ENCODE data around the gene LAMA2. TPM values are rescaled to one million over a fixed set of nuclear protein-coding genes. Genes with fewer than 3 reads are reported as not detected.

Gene LAMA2
- total and polyA plus RNA-seq, 2 of the 8 experiments (the other 6 are each of a cell fraction or from before 2014, with no cell fraction given), result 1.3 to 3.8 TPM

- H2BK20ac ChIP-seq (ENCODE audit: low read length), result no peak overlapping the region
- H3K36me3 ChIP-seq (ENCODE audit: control insufficient read depth in 2 of 4, insufficient read depth in 4 of 4, low read length in 3 of 4), result no peaks in the 10 kb centered on the region
- H3K56ac ChIP-seq (replicated peaks; ENCODE audit: insufficient read length, low read depth, low read length), result no peak overlapping the region
- H3K9me3 ChIP-seq (ENCODE audit: insufficient read depth in 2 of 2, low read depth in 1 of 2, low read length in 1 of 2), result no peaks in the 10 kb centered on the region
- H3K79me2 ChIP-seq (ENCODE audit: control insufficient read depth in 1 of 2, insufficient read depth in 2 of 2, low read length in 2 of 2), result no peaks in the 10 kb centered on the region
- H4K20me1 ChIP-seq (replicated peaks in 1 of 2; ENCODE audit: control insufficient read depth in 1 of 2, insufficient read depth in 2 of 2, low read length in 2 of 2), result no peaks in the 10 kb centered on the region
- no peak overlapping the region for H3K14ac ChIP-seq (ENCODE audit: insufficient read length)
- no peak overlapping the region for H2BK120ac ChIP-seq (replicated peaks; ENCODE audit: low read depth, low read length)
- no peak overlapping the region for H3K4me2 ChIP-seq (ENCODE audit: insufficient read depth in 1 of 2, low read depth in 2 of 2, low read length in 2 of 2)
- no peak overlapping the region for H4K8ac ChIP-seq (ENCODE audit: extremely low read depth, insufficient read depth, low read length)
- no peak overlapping the region for H4K91ac ChIP-seq (replicated peaks; ENCODE audit: insufficient read length, low read length)
- FAIRE-seq (peak; percentile 78), DNase-seq (ENCODE audit: low read depth in 1 of 2, low spot score in 2 of 2) (peak; percentile 5 to 54)
- H3K27me3 ChIP-seq (replicated peaks in 1 of 4; ENCODE audit: control insufficient read depth in 3 of 4, extremely low read depth in 1 of 4, insufficient read depth in 3 of 4, low read length in 3 of 4), result no peaks in the 10 kb centered on the region
- no peaks in the 10 kb centered on the region for H3K79me1 ChIP-seq (ENCODE audit: low read depth, low read length)
- H2AFZ ChIP-seq (ENCODE audit: low read length), result no peak overlapping the region
- H3K23ac ChIP-seq (ENCODE audit: insufficient read length), result no peak overlapping the region
- ChIA-PET CTCF (ENCODE audit: partially characterized antibody) (interaction anchor here (0.6 to 2.4 kb wide), 24 partner anchors 9 to 646 kb away, joined by 3 to 8 read pairs (median 3); no protein-coding TSS in a partner anchor), POLR2A (ENCODE audit: partially characterized antibody) (no interaction called here)
- H3K4me3 ChIP-seq (ENCODE audit: extremely low read depth in 1 of 4, insufficient read depth in 2 of 4, low read depth in 3 of 4, low read length in 4 of 4), result no peak overlapping the region
- H2AK5ac ChIP-seq (ENCODE audit: low read depth, low read length), result no peak overlapping the region
- H4K5ac ChIP-seq (ENCODE audit: insufficient read length, low read depth, low read length), result no peak overlapping the region
- H3K4me1 ChIP-seq (replicated peaks in 1 of 4; ENCODE audit: control insufficient read depth in 3 of 4, insufficient read depth in 4 of 4, low read length in 3 of 4), result peaks cover 0 to 2% (median 0%) of the 10 kb centered on the region in 4 experiments; a peak in 3 of 7 replicates
- H3K18ac ChIP-seq (ENCODE audit: extremely low read depth, low read length), result no peak overlapping the region
- H3K9ac ChIP-seq (replicated peaks in 1 of 4; ENCODE audit: extremely low read depth in 1 of 4, low read depth in 3 of 4, low read length in 3 of 4), result no peak overlapping the region
- WGBS, 2 experiments (ENCODE audit: extremely low coverage in 1 of 2, insufficient coverage in 1 of 2, insufficient read length in 1 of 2, insufficient replicate concordance in 2 of 2, low coverage in 1 of 2, low lambda C conversion rate in 2 of 2, missing lambda C conversion rate in 1 of 2), result 27% methylated on average over 9 of the region's 9 CpGs; no CpG with 5 or more reads in 1 of the 2 experiments
- H2BK12ac ChIP-seq (ENCODE audit: low read depth, low read length), result no peak overlapping the region
- no peaks in the 10 kb centered on the region for H3K23me2 ChIP-seq (ENCODE audit: low read depth, low read length)
- H2BK15ac ChIP-seq (ENCODE audit: low read length), result no peak overlapping the region
- no peak overlapping the region for H2BK5ac ChIP-seq (ENCODE audit: low read depth, low read length)
- H3K4ac ChIP-seq (replicated peaks; ENCODE audit: insufficient read length, low read depth, low read length), result no peak overlapping the region
- no peak overlapping the region for H3K27ac ChIP-seq (ENCODE audit: low read depth, low read length)
- no peak for TF ChIP-seq SRF (IDR thresholded peaks at IDR 0.05; ENCODE audit: low read depth, low read length)
- peak; percentile 68 to 71 for TF ChIP-seq RAD21 (IDR thresholded peaks at IDR 0.05 in 1 of 2, conservative IDR thresholded peaks at IDR 0.05 in 1 of 2; ENCODE audit: low read depth in 2 of 2, low read length in 2 of 2)
These were observed 487.5 kb downstream of the LAMA2 start for GRCh38 chr6:129370268-129370916.
